Activated CD4-positive, CD25-positive, alpha-beta regulatory T cell treated with anti-CD3 and anti-CD28 coated beads, Interleukin-2, amount 50 U/mL, for 72 hours (primary cell): ENCODE results near the gene AHCTF1.

Experiments used
- DNase-seq: peaks from one replicate; pipeline ENCODE4 v3.0.0; 2021

Gene AHCTF1

GRCh38 chr1:246795906-246796694 is 135.6 kb downstream of the AHCTF1 start:
- no peak for DNase-seq

DNA sequence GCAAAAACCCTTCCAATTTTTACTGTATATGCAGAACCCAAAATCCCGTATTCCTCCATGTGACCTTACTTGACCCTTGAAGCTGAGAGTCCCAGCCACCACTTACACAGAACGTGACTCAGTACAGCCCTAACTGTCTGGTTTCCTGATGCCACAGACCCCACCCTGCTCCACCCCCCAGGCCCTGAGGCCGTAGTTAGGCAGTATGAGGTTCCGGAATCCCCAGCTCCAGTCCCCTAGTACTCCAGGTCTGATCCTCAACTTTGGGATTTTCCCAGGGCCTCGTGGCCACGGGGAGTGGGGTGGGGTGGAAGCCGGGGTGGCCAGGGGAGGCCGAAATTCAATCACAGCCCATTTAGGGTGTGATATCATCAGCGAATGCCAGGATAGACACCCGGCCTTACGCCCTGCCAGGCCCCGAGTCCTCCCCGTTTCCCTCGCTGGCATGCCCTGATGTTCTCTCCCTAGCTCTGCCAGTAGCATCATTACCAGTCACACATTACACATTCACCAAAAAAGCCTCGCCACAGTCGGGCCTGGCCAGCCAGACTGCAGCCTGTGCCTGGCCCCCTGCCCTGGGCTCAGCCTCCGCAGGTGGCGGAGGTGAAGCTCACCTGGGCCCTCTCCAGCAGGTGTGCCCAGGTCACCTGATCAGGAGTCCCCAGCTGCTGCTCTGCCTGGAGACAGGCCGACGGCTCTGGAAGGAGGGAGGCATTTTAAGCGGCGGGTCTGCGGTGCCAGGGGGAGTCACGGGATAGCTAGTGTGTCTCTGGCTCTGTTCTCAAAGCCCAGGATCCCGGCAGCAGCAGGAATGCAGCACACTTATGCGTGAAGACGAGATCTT is 136.7 kb downstream of the AHCTF1 start:
- DNase-seq, result no peak

DNA sequence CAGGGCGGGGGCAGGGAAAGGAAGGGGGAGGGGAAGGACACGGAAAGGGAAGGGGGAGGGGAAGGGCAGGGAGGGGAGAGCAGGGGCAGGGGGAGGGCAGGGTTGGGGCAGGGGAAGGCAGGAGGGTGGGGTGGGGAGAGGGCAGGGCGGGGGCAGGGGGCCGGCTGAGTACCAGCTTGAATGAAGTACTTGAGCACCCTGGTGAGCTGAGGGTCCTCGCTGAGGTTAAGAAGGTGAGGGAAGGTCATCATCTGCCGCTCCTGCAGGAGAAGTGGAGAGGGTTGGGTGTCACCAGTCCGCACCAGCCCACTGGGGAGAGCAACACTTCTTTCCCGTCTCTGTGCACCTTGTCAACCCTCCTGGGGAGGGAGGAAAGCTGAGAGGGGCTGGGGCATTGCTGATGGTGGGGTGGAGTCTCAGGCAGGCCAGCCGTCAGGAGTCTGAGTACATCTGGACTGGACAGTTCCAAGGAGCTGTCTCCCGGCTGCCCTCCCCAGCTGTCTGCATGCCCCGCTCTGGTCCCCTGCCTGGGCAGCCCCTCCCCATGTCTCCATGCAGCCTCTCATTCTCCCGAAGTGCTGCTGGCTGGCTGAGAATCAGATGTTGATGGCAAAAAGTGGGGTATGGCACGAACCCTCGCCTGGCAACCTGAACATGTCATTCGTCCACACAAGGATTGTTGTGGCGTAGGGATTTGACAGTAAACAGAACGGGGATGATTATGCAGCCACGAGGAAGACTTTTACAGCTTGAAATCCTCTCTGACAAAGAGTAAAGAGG is 137.5 kb downstream of the AHCTF1 start:
- DNase-seq, result no peak

DNA sequence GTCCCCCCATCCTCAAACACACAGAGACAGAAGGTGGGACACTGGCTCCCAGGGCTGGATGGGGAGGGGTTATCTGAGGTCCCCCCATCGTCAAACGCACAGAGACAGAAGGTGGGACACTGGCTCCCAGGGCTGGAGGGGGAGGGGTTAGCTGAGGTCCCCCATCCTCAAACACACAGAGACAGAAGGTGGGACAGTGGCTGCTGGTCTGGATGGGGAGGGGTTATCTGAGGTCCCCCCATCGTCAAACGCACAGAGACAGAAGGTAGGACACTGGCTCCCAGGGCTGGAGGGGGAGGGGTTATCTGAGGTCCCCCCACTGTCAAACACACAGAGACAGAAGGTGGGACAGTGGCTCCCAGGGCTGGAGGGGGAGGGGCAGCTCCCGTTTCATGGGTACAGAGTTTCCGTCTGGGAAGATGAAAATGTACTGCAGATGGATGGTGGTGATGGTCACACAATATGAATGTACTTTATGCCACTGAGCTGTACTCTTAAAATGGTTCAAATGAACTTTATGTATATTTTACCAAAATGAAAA is 138.3 kb downstream of the AHCTF1 start:
- DNase-seq, result no peak

GRCh38 chr1:246792603-246793002 is 139.1 kb downstream of the AHCTF1 start:
- no peak for DNase-seq

GRCh38 chr1:246791303-246791918 is 140.3 kb downstream of the AHCTF1 start:
- no peak for DNase-seq

GRCh38 chr1:246790833-246791232 is 140.9 kb downstream of the AHCTF1 start:
- DNase-seq, result no peak

GRCh38 chr1:246790364-246790763 is 141.4 kb downstream of the AHCTF1 start:
- no peak for DNase-seq

- DNase-seq, result no peak
These were observed 142.1 kb downstream of the AHCTF1 start for GRCh38 chr1:246789454-246790339.
